HG03442 (cell line): ENCODE data around the gene ADCY6.

Experiments used
- ATAC-seq: cut with Tn5 transposase; IDR thresholded peaks from one replicate; pipeline ENCODE4 v1.9.1; 2021; ENCODE audit warnings: mild to moderate bottlenecking, moderate library complexity; ENCODE audit not compliant: unreplicated experiment

ADCY6 gene

DNA sequence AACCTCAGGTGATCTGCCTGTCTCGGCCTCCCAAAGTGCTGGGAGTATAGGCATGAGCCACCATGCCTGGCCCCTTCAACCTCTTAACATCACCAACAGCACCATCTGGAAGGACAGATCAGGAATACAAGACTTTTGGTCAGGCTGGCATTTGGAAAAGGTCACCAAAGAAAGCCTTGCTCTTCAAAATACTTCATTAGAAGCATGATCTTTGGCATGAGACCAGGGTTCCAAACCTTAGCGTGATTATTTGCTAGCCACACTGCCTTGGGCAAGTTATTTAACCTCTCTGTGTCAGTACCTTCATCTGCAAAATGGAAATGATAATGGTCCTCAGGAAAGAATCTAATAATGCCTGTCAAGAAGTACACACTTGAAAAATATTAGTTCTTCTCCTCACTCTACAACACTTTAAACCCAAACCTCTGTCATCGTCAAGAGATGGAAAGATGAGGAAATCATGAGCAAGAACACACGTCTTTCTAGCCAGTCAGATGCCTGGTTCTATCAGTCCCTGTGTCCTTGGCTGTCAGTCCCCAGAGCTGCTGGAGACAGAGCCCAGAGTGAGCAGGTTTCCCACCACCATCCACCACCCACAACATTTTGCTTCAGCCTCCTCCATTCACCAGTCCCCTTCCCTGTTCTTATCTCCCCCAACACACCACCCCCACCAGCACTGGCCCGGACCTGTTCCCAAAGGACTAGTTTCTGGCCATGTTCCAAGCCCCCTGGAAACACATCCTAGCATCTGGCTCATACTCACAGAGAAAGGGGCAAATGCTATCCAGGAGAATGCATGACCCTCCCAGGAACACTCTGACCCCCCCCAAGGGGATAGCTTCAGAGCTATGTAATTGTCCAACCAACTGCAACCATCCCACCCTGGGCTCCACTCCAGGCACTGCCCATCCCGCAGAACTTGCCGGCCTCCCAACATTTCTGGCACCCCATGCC is 2.0 kb downstream of the ADCY6 start:
- ATAC-seq = no peak

- ATAC-seq = no peak
Observed at GRCh38 chr12:48783432-48783831, 5.5 kb downstream of the ADCY6 start.

DNA sequence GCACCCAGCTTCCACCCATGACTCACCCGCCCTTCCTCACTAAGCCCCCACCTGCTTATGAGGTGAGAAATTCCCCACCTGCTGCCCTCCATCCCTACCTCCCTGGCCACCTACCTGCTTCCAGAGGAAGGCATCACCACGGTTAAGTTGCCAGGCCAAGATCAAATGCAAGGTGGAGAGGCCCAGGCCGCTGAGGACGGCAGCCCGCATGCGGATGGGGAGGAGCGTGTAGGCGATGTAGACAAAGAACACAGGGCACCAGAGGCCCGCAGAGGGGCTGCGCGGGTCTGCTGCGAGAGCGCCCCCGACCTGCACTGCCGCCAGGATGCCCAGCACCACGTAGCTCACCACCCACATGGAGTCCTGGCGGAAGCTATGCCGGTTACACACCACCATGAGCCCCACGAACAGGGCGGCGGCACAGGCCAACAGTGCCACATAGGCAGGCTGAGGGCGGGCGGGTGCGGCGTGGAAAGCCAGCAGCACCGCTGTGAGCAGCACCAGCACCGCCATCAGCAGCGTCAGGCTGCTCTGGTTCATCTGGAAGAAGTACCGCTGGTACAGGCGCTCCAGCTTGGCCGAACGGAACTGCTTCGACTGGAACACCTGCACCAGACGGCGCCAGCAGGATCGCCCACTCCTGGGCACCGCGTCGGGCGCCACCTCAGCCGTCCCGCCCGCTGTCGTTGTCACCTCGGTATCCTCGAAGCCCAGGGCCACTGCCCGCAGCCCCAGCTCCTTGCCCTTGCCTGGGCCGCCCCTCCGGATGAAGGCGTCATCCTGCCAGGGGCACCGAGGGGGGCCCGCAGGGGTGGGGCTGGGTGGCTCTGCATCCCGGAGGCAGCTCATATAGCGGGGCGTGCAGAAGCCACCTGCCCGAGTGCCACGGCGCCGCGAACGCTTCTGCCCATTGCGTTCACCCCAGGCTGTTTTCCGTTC is 6.2 kb downstream of the ADCY6 start:
- ATAC-seq = no peak

- ATAC-seq = no peak
Observed at GRCh38 chr12:48781750-48782456, 7.0 kb downstream of the ADCY6 start.

GRCh38 chr12:48780381-48781025 is 8.4 kb downstream of the ADCY6 start:
- no peak for ATAC-seq

GRCh38 chr12:48779869-48780268 is 9.0 kb downstream of the ADCY6 start:
- no peak for ATAC-seq

DNA sequence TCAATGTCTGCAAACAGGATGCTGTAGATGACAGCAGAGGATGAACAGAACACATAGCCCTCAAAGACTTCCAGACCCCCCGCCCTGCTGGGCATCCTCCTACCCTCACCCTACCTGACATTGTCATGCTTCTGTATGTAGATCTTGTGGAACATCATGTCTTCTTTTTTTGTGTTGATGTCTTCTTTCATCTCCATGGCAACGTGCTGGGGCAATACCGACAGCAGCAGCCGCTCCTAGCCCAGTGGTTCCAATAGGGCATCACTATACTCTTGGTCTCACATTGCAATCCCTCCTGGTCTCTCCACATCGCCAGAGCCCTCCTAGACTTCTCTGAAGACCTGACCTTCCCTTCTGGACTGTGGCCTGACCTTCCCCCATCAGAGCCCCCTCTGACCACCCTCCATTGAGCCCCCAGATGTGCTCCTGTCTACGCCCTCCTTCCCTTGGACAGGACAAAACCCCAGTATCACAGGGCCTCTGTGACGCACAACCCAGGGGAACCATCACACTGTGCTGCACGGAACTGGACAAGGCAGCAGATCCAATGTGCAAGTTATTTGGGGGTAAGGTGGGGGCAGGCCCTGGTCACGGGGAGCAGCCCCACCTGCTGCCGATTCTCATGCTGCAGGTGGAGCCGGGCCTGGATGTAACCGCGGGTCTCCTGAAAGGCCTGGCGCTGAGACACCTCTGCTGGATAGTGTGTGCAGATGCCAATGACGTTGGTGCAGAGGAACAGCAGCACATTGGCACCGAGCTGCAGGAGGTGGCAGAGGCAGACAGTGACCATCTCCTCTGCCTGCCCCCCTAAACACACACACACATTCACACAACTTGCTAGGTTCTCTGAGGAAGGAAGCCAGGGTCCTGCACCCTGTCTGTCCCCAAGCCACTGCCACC is 11.1 kb downstream of the ADCY6 start:
- no peak for ATAC-seq

DNA sequence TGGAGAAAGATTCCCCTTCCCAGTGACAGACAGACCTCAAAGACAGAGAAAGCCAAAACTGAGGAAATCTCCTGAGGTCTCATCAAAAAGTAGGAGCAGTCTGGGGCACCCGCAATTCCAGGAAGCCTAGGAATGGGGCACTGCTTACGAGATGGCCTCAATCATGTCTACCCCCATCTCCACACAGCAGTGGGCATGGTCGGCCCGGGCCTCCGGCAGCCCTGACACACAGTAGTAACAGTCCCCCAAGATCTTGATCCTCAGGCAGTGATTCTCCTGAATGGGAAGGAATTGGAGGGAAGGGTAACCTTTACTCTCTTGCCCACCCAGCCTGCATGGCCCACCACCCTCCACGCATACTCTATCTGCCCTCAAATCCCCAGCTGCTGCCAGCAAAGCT is 11.9 kb downstream of the ADCY6 start:
- ATAC-seq = no peak

DNA sequence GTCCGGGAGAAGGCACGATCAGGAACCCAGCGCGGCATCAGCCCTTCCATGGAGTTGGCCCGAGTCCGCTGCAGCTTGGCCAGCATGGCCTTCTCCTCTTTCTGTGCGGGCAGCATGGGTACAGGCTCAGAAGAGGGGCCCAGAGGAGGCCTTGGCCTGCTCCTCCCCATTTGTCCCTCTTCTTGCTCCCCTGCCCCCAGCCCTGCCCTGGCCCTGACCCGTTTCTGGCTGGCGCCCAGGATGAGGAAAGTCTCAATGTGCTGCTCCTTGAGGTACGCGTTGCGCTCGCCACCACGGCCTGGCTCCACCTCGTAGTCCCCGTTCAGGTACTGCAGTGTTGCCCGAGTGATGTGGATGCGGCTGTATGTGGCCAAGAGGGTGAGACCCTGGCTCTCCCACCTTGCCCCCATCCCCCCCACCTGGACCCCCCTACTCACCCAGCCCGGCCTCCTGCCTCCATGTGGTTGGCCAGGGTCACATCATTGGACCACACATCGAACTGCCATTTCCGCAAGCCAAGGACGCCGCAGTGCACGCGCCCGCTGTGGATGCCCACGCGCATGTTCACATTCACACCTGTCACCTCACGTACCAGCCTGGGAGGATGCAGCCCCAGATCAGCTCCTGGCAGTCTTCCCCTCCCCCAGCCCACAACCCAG is 12.8 kb downstream of the ADCY6 start:
- no peak for ATAC-seq

DNA sequence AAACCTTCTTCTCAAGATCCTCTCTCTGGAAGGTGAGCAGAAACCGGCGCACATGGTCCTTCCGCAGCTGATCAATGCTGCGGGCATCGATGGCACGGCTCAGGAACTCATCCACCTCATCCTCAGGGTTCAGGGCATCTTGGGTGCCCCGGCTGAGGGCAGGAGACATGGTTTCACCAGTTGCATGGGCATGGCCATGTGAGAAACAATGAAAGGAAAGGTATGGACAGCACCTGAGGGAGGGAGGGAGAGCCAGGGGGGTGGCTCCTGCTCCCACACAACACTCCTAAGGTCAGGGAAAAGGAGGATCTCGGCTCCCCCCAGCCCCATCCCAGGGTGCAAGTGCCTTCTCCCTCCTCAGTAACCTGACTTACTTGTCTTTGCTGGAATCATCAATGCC is 13.6 kb downstream of the ADCY6 start:
- no peak for ATAC-seq

- no peak for ATAC-seq
Observed at GRCh38 chr12:48774516-48774915, 14.4 kb downstream of the ADCY6 start.

- no peak for ATAC-seq
Observed at GRCh38 chr12:48773686-48774085, 15.2 kb downstream of the ADCY6 start.

- no peak for ATAC-seq
Observed at GRCh38 chr12:48771588-48772112, 17.2 kb downstream of the ADCY6 start.

- ATAC-seq = no peak
Observed at GRCh38 chr12:48770756-48771155, 18.1 kb downstream of the ADCY6 start.

DNA sequence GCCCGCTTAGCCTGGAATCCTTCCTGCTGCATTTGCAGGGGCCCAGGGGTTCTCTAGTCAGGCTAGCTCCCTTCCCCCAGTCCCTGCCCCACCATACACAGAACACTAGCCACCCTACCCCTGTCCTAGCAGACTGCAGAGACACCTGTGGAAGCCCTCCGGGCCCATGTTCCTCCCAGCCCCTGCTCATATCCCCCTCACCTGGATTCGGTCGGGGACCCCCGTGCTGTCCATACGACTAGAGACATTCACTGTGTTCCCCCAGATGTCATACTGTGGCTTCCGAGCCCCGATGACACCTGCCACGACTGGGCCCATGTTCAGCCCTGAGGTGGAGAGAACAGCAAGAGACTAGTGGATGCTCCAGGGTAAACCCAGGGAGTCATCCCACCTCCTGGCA is 20.2 kb downstream of the ADCY6 start:
- ATAC-seq = no peak

DNA sequence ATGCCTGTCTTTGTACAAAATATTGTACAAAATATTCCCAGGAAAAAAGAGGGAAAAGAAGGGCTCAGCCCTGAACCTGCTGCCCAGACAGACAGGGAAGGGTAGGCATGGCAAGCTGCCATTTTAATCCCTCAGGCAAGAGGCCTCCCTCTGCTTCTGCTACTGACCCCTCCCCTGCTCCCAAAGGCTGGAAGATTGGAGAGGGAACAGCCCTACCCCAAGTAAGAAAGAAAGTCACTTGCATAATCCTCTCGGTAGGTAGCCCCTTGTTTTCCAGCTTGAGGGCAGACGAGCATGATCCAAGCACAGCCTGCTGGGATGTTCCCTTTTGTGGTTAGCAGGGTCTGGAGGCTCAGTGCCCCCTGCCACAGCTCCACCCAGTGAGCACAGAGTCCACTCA is 20.7 kb downstream of the ADCY6 start:
- no peak for ATAC-seq

GRCh38 chr12:48767521-48767920 is 21.4 kb downstream of the ADCY6 start:
- ATAC-seq = no peak

GRCh38 chr12:48767047-48767446 is 21.8 kb downstream of the ADCY6 start:
- ATAC-seq = no peak

DNA sequence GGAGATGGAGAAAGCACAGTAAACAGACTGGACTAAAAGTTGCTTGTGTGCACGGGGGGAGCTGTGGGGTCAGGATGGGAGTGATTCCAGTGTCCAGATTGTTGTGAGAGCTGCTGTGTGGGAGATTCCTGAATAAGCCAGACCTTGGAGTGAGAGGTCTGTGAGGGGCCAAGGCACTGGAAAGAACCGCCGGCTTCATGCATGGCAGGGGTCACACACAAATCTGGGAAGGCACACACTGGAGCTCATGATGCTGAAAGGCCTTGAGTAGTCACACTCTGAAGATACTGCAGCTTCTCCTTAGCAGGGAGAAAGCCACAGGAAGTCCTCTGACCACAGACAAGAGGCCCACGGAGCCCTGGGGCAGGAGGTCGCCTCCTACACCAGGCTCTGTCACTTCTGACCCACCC is 23.1 kb downstream of the ADCY6 start:
- ATAC-seq = no peak
